ENCODE results near the gene ITSN1. TPM values are rescaled to one million over a fixed set of nuclear protein-coding genes. Genes with fewer than 3 reads are reported as not detected.
"Not testable (repeated sequence)": the region's sequence is repeated elsewhere in the genome, so short reads cannot be mapped to it uniquely, and the experiment has no call there.

The ITSN1 gene
- total RNA-seq, 2 donors from 2014 or later, result 2.5 to 2.9 TPM

DNA sequence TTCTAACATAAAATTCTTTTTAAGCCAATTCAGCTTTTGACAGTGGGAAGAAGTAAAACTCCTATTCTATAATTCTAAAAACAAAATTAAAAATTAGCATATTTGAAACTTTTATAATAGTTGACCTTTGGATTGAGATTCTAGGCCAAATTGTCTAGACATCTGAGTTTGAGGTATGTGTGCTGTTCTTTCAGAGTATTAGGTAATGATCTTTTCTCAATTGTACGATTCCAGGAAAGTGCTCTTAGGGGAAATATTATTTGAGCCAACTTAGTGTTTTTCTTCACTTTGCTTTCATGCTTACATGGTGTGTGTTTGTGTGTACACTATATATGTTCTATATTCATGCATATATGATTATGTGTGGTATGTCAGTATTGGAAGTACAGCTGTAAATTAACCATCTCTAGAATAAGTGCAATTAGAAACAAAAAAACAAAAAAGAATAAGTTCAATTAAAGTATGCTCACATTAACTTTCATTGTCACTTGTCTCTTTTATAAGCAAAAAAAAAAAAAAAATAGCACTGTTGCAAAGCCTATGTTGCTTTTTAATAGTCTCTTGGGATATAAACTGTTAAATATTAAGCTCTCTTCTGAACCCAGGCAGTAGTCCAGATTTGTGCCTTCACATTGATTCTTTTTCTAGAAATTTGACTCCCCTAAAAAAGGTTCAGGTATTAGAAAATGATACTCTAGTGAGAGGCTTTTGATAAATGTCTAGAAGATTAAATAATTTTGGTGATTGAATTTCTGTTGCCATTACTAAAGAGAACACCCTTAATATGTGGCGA is 141.1 kb downstream of the ITSN1 start:
- H3K4me1 Mint-ChIP-seq, result no peaks in the 10 kb centered on the region
- peaks cover 4% of the 10 kb centered on the region for H3K36me3 Mint-ChIP-seq (ENCODE audit: low read depth)
- H3K27ac Mint-ChIP-seq, result no peak overlapping the region
- ATAC-seq (no peak), DNase-seq (no peak)
- H3K27me3 Mint-ChIP-seq, result no peaks in the 10 kb centered on the region
- no peaks in the 10 kb centered on the region for H3K9me3 ChIP-seq (ENCODE audit: control insufficient read depth, low read length, poor library complexity, severe bottlenecking)
- no peak overlapping the region for H3K4me3 Mint-ChIP-seq

DNA sequence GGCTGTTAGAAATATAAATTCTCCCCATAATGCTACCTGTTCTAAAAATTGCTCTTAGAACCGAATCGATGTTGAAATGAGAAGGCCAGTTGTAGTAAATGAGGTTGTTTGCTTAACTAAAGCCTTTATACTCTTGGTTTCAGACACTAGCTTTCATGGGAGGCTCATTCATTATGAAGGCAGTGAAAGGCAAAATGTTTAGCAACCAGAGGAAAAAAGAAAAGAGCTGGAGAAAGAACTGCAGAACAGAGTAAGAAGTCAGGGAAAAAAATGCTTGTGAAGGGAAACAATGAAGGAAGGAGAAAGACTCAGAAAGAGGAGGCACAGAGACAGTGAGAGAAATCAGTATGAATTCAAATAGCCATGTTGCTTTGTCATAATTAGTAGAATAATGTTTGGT is 145.1 kb downstream of the ITSN1 start:
- H3K9me3 ChIP-seq (ENCODE audit: control insufficient read depth, low read length, poor library complexity, severe bottlenecking), result no peaks in the 10 kb centered on the region
- Mint-ChIP-seq H3K4me3 (no peak overlapping the region), H3K4me1 (no peaks in the 10 kb centered on the region), H3K27me3 (no peaks in the 10 kb centered on the region), H3K36me3 (ENCODE audit: low read depth) (peaks cover 2% of the 10 kb centered on the region), H3K27ac (no peak overlapping the region)
- DNase-seq (no peak), ATAC-seq (no peak)

DNA sequence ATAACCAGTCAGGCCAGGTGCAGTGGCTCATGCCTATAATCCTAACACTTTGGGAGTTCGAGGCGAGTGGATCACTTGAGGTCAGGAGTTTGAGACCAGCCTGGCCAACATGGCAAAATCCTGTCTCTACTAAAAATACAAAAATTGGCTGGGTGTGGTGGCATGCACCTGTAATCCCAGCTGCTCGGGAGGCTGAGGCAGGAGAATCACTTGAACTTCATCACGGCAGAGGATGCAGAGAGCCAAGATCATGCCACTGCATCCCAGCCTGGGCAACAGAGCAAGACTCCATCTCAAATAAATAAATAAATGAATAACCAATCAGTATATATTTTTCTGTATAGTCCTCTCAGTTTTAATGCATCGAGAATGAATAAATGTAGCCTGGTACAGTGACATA is 146.1 kb downstream of the ITSN1 start:
- H3K9me3 ChIP-seq (ENCODE audit: control insufficient read depth, low read length, poor library complexity, severe bottlenecking); H3K4me1 Mint-ChIP-seq; H3K4me3 Mint-ChIP-seq; ATAC-seq; DNase-seq; H3K36me3 Mint-ChIP-seq (ENCODE audit: low read depth); H3K27ac Mint-ChIP-seq; H3K27me3 Mint-ChIP-seq: not testable (repeated sequence)

DNA sequence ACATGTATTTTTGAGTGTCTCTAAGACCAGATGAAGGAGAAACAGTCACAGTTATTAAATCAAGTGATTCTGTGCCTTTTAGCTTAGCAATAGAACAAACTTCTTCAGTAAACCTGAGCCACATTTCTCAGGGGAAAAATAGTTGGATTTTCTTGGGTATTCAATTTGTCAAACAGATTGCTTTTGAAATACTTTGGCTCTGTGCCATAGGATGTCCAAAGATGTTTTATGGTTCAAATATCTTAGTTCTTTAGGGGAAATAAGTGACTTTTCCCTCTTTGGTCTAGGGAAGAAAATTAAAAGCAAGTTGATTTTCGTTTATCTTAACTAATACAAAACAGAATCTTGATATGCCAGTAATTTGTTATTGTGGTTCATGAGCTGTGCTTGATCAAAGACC is 147.4 kb downstream of the ITSN1 start:
- no peak for ATAC-seq
- Mint-ChIP-seq H3K27me3 (no peaks in the 10 kb centered on the region), H3K4me3 (no peak overlapping the region), H3K36me3 (ENCODE audit: low read depth) (peaks cover 4% of the 10 kb centered on the region), H3K4me1 (no peaks in the 10 kb centered on the region), H3K27ac (no peak overlapping the region)
- DNase-seq, result no peak
- H3K9me3 ChIP-seq (ENCODE audit: control insufficient read depth, low read length, poor library complexity, severe bottlenecking), result no peaks in the 10 kb centered on the region

DNA sequence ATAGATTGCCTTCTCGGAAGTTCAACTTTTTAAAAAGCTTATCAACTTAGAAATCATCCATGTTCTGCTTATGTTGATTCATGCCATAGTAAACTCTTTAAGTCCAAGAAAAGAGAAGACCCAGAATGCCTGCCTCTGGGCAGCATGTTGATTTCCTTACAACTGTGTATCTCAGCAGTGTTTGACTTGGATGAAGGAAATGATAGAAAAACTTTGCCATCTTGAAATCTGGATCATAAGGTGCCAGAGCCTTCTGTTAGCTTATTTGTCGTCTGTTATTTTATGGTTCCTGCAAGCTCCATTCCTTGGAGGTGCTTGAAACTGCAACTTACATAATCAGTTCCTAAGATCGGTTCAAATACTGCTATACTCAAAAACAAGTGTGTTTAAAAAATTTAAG is 148.8 kb downstream of the ITSN1 start:
- ATAC-seq (no peak), DNase-seq (no peak)
- Mint-ChIP-seq H3K27me3 (no peaks in the 10 kb centered on the region), H3K36me3 (ENCODE audit: low read depth) (peaks cover 4% of the 10 kb centered on the region), H3K4me3 (no peak overlapping the region), H3K4me1 (no peaks in the 10 kb centered on the region), H3K27ac (no peak overlapping the region)
- H3K9me3 ChIP-seq (ENCODE audit: control insufficient read depth, low read length, poor library complexity, severe bottlenecking), result no peaks in the 10 kb centered on the region

DNA sequence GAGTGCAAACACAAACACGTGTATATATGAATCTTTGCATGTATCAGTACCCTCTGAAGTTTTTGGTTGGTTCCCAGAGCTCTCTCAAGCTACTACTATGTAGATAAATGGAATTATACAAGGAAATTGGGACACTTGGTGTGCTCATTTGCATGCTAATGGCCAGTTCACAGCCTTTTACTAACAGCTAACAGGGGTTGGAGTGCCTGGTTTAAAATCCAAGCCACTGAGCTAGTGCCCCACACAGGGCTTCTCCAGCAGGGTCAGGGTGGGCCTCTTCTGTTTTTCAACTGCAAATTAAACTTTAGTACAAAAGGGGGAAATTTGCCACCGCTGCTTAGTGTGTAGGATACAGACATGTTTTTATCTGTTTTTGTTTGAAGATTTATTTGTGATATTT is 152.3 kb downstream of the ITSN1 start:
- no peak overlapping the region for H3K27ac Mint-ChIP-seq
- H3K36me3 Mint-ChIP-seq (ENCODE audit: low read depth), result peaks cover 9% of the 10 kb centered on the region

DNA sequence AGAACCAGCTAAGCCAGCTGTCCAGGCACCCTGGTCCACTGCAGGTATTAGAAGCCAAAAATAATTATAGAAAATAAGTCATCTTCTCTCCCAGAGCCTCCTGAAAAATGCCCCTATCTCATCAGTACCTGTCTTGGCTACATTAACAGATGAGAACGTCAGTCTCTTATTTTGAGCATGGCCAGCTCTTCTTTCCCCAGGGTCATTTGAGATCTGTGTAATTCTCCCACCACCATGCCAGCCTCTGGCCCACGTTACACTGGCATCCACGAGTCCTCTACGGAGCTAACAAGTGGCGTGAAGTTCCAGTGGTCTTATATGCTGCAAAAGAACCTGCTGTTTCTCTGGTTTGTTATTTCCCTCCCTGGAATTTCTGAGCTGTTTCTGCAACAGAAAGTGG is 155.3 kb downstream of the ITSN1 start:
- H3K27me3 Mint-ChIP-seq, result no peaks in the 10 kb centered on the region
- no peak for ATAC-seq
- no peak for DNase-seq

More for the DNA sequence above, 152.3 kb downstream of the ITSN1 start:
- no peak for DNase-seq
- Mint-ChIP-seq H3K4me3 (no peak overlapping the region), H3K27me3 (no peaks in the 10 kb centered on the region), H3K4me1 (no peaks in the 10 kb centered on the region)
- no peak for ATAC-seq
- no peaks in the 10 kb centered on the region for H3K9me3 ChIP-seq (ENCODE audit: control insufficient read depth, low read length, poor library complexity, severe bottlenecking)

DNA sequence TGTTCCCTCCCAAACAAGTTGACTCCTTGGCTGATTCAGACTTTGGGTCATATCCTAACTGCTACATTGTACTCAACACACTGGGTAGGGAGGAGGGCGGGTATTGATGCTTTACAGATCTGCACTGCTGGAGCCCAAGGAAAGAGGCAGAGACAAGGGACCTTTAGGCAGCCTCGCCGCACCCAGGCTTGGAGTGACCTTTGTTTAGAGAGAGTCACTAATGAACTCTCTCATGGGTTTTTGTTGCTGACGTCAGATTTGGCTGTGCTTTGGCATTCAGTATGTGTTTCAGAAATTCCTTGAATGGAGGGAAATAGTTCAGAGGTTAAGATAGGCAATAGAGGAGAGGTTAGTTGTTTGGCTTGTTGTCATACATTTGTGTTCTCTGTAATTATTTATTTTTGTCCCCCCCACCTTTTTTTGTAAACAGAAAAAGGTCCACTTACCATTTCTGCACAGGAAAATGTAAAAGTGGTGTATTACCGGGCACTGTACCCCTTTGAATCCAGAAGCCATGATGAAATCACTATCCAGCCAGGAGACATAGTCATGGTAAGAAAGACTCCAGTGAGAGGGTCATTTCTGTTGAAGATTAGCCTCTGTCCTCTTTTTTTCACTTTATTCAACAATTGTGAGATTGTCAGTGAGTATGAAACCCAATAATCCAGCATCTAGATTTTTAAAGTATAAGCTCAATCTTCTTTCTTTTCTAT is 157.2 kb downstream of the ITSN1 start:
- Mint-ChIP-seq H3K4me3 (no peak overlapping the region), H3K27ac (no peak overlapping the region), H3K27me3 (no peaks in the 10 kb centered on the region), H3K36me3 (ENCODE audit: low read depth) (peaks cover 7% of the 10 kb centered on the region), H3K4me1 (no peaks in the 10 kb centered on the region)
- H3K9me3 ChIP-seq (ENCODE audit: control insufficient read depth, low read length, poor library complexity, severe bottlenecking), result no peaks in the 10 kb centered on the region
- DNase-seq (no peak), ATAC-seq (no peak)

More for the DNA sequence above, 155.3 kb downstream of the ITSN1 start:
- Mint-ChIP-seq H3K4me3 (no peak overlapping the region), H3K27ac (no peak overlapping the region), H3K4me1 (no peaks in the 10 kb centered on the region), H3K36me3 (ENCODE audit: low read depth) (peaks cover 9% of the 10 kb centered on the region)
- no peaks in the 10 kb centered on the region for H3K9me3 ChIP-seq (ENCODE audit: control insufficient read depth, low read length, poor library complexity, severe bottlenecking)

DNA sequence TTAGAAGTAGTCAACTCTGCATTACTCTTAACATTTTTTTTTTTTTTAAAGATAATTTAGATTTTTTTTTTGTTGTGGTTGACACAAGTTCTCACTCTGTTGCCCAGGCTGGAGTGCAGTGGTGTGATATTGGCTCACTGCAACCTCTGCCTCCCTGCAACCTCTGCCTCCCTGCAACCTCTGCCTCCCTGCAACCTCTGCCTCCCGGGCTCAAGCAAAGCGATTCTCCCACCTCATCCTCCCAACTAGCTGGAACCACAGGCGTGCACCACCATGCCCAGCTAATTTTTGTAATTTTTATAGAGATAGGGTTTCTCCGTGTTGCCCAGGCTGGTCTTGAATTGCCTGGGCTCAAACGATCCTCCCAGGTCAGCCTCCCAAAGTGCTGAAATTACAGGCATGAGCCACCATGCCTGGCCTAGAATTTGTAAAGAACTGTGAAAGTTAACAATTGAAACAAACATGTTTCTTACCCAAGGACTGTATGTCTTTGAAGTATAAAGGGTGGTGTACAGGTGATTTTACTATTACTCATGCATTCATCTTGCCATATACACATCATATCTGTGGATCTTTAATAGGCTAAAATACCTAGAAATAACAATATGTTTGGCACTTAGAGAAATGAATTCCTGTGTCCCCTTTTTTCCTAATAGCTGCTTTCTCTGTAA is 158.6 kb downstream of the ITSN1 start:
- Mint-ChIP-seq H3K4me3 (no peak overlapping the region), H3K27ac (peak overlapping the region; percentile 43), H3K27me3 (no peaks in the 10 kb centered on the region), H3K36me3 (ENCODE audit: low read depth) (peaks cover 7% of the 10 kb centered on the region), H3K4me1 (no peaks in the 10 kb centered on the region)
- DNase-seq, result no peak
- no peak for ATAC-seq
- no peaks in the 10 kb centered on the region for H3K9me3 ChIP-seq (ENCODE audit: control insufficient read depth, low read length, poor library complexity, severe bottlenecking)

DNA sequence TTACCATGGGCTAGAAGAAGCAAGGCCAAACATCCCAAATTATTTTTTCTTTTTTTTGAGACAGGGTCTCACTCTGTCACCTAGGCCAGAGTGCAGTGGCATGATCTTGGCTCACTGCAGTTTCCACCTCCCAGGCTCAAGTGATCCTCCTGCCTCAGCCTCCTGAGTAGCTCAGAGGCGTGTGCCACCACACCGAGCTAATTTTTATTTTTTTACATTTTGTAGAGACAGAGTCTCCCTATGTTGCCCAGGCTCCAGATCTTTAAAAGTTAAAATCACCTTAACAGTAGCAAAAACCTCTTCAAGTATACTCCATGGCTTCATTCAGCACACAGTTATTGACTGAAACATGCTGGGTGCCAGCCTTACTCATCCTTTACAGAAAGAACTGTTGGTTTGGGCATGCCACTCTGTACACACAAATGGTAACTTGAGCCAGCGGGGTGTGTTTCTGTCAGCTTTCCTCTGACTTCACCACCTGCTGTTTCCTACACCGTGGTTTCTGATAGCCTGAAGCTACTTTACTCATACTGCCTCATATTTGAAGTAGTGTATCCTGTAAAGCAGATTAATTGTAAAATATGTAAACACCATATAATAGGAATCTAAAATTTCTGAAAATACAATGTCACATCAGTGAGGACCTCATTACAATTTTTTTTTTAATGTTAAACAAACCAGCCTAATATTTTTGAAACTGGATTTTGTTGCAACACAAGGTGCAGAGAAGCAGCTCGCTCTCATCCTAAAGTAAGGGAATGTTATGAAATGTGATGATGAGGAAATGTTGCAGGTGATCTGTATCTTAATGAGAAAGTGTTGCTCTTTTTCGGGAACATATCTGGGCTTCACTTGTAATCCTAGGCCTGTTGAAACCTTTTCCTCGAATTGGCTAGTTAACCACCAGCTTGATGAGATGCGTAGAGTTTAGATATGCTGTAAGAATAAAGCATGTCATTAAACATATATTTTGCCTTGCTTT is 159.4 kb downstream of the ITSN1 start:
- Mint-ChIP-seq H3K27me3 (no peaks in the 10 kb centered on the region), H3K36me3 (ENCODE audit: low read depth) (peaks cover 7% of the 10 kb centered on the region), H3K4me3 (no peak overlapping the region), H3K27ac (peak overlapping the region; percentile 43), H3K4me1 (no peaks in the 10 kb centered on the region)
- no peak for DNase-seq
- ATAC-seq, result no peak
- H3K9me3 ChIP-seq (ENCODE audit: control insufficient read depth, low read length, poor library complexity, severe bottlenecking), result no peaks in the 10 kb centered on the region

DNA sequence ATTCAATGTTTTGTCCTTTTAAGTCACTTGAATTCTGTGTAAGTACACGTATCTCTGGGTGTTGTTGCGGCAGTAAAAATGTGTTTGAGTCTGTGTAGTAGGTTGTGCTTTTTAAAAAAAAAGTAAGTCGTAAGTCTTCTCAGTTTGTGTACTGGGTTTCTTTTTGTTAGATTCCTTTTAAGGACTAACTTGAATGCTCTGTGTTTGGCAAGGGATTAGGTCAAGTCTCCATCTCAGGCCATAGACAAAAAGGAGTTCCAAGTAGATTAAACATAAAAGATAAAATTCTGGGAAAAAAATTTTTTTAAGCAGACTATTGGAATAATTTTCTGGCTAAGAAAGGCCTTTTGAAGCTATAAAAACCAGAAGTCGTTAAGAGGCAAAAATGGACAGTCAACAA is 160.2 kb downstream of the ITSN1 start:
- no peak for ATAC-seq
- no peaks in the 10 kb centered on the region for H3K27me3 Mint-ChIP-seq
- no peak for DNase-seq

DNA sequence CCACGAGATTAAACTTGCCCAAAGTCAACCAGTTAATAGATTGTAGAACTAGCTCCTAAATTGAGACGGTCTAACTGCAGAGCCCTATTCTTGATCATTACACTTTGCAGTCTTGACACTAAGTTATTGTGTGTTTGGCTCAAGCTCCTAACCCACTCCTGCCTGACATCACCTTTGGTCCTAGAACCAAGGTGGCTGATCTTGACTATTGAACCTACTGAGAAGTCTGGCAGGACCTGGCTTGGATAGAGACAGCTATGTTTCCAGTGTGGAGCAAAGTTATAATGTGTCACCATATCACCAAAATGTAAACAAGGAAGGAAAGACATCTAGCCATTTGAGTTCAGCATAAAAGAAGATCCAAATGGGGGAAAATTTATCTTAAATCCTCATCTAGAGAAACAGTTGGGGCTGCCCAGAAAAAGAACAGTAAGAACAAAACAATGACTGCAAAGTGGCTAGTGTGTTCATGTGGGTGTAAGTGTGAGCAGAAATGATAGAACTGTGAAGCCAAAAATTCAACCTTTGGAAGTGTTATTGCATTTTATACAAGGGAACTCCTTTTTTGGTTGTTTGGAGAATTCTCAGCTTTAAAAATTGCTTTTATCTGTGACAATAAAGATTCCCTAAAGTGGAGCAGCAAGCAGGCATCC is 166.5 kb downstream of the ITSN1 start:
- H3K4me3 Mint-ChIP-seq, result no peak overlapping the region
- ATAC-seq (no peak), DNase-seq (no peak)
- H3K27ac Mint-ChIP-seq, result no peak overlapping the region
- H3K36me3 Mint-ChIP-seq (ENCODE audit: low read depth), result no peaks in the 10 kb centered on the region
- no peaks in the 10 kb centered on the region for H3K9me3 ChIP-seq (ENCODE audit: control insufficient read depth, low read length, poor library complexity, severe bottlenecking)
- no peaks in the 10 kb centered on the region for H3K4me1 Mint-ChIP-seq
- no peaks in the 10 kb centered on the region for H3K27me3 Mint-ChIP-seq

More for the DNA sequence above, 160.2 kb downstream of the ITSN1 start:
- Mint-ChIP-seq H3K27ac (no peak overlapping the region), H3K4me3 (no peak overlapping the region), H3K4me1 (no peaks in the 10 kb centered on the region), H3K36me3 (ENCODE audit: low read depth) (peaks cover 5% of the 10 kb centered on the region)
- no peaks in the 10 kb centered on the region for H3K9me3 ChIP-seq (ENCODE audit: control insufficient read depth, low read length, poor library complexity, severe bottlenecking)

Data from T-helper 17 cell (primary cell).